ENCODE data around the gene FRS3.

The FRS3 gene

GRCh38 chr6:41759905-41760579 lies 19.7 kb downstream of the FRS3 start:
- no peak for DNase-seq (ENCODE audit: low read depth, low spot score)
- no peak overlapping the region for H3K4me3 ChIP-seq (ENCODE audit: low read depth, low read length)
- TF ChIP-seq, protein P1, sequence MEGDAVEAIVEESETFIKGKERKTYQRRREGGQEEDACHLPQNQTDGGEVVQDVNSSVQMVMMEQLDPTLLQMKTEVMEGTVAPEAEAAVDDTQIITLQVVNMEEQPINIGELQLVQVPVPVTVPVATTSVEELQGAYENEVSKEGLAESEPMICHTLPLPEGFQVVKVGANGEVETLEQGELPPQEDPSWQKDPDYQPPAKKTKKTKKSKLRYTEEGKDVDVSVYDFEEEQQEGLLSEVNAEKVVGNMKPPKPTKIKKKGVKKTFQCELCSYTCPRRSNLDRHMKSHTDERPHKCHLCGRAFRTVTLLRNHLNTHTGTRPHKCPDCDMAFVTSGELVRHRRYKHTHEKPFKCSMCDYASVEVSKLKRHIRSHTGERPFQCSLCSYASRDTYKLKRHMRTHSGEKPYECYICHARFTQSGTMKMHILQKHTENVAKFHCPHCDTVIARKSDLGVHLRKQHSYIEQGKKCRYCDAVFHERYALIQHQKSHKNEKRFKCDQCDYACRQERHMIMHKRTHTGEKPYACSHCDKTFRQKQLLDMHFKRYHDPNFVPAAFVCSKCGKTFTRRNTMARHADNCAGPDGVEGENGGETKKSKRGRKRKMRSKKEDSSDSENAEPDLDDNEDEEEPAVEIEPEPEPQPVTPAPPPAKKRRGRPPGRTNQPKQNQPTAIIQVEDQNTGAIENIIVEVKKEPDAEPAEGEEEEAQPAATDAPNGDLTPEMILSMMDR (IDR thresholded peaks at IDR 0.05; ENCODE audit: low read depth, low read length), result no peak
- in situ Hi-C loops (cut with HindIII; ENCODE audit: low sequenced_read_pairs), result no loop called here

DNA sequence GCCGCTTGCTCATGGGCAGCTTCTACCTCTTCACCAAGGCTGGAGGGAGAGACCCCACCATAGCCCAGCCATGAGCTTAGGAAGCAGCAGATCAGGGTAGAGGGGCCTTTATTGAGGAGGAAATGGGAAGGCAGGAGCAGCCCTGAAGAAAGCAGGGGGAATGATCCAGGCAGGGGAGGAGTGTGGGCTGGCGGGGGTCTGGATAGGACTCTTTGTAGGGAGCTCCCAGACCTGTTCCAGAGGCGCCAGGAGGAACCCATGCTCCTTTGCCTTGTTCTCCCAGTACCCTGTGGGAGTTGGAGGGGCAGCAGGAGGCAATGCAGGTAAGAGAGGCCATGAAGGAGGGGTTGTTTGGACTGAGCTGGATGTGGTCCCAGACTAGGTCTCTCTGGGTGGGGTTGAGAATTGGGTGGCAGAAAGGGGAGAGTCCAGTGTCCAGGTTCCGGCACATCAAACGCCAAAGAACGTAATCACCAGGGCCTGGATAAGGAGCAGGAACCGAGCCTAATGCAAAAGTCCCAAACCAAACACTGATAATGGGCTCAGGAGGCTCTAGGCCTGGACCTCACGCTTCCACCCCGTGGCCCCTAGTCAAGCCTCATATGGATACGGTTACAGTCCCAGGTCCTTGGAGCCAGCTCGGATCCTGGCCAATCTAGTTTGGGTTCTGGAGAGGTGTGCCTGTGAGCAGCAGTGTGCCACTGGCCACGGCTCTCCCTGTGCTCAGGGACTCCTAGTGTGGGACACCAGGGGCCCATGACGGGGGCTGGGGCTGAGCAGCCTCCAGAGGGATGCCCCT lies 20.4 kb downstream of the FRS3 start:
- in situ Hi-C loops (cut with HindIII; ENCODE audit: low sequenced_read_pairs), result no loop called here
- no peak for DNase-seq (ENCODE audit: low read depth, low spot score)
- no peak overlapping the region for H3K4me3 ChIP-seq (ENCODE audit: low read depth, low read length)
- TF ChIP-seq, protein P1 (IDR thresholded peaks at IDR 0.05; ENCODE audit: low read depth, low read length), result no peak

DNA sequence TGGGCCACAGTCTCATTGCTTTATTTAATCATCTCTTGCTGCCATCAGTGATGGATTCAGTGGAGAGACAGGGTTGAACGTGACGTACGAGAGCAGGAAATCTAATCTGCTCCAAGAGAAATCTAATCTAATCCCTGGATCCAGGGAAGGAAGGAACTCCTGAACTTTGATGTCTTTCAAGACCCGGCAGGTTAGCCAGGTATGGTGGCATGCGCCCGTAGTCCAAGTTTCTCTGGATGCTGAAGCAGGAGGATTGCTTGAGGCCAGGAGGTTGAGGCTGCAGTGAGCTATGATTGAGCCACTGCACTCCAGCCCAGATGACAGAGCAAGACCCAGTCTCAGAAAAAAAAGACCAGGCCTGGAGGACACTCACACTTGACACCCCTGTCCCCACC lies 21.1 kb downstream of the FRS3 start:
- H3K4me3 ChIP-seq (ENCODE audit: low read depth, low read length), result no peak overlapping the region
- in situ Hi-C loops (cut with HindIII; ENCODE audit: low sequenced_read_pairs), result no loop called here
- TF ChIP-seq, protein P1 (IDR thresholded peaks at IDR 0.05; ENCODE audit: low read depth, low read length), result no peak
- DNase-seq (ENCODE audit: low read depth, low spot score), result no peak

GRCh38 chr6:41757931-41758640 lies 21.6 kb downstream of the FRS3 start:
- TF ChIP-seq, protein P1 (IDR thresholded peaks at IDR 0.05; ENCODE audit: low read depth, low read length), result no peak
- no peak overlapping the region for H3K4me3 ChIP-seq (ENCODE audit: low read depth, low read length)
- in situ Hi-C loops (cut with HindIII; ENCODE audit: low sequenced_read_pairs), result no loop called here
- DNase-seq (ENCODE audit: low read depth, low spot score), result no peak

DNA sequence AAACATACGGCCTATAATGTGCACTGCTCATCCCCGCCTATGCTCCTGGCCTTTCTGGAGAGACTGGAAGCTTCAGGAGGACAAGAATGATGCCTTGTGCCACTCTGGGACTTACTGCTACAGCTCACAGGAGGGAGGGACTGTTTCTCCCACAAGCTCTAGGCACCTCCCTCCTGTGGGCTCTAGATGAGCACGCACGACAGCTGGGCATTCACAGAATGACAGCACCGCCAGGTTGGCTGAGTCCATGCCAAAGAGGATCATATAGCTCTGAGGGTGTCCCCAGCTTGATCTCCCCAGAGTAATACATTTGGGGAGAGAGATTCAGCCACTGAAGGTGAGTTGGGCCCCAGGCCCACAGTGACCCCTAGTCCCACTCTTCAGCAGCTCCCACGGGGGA lies 22.4 kb downstream of the FRS3 start:
- TF ChIP-seq, protein P1 (IDR thresholded peaks at IDR 0.05; ENCODE audit: low read depth, low read length), result no peak
- no peak overlapping the region for H3K4me3 ChIP-seq (ENCODE audit: low read depth, low read length)
- DNase-seq (ENCODE audit: low read depth, low spot score), result no peak
- in situ Hi-C loops (cut with HindIII; ENCODE audit: low sequenced_read_pairs), result no loop called here

GRCh38 chr6:41756354-41756753 lies 23.3 kb downstream of the FRS3 start:
- H3K4me3 ChIP-seq (ENCODE audit: low read depth, low read length), result no peak overlapping the region
- in situ Hi-C loops (cut with HindIII; ENCODE audit: low sequenced_read_pairs), result no loop called here
- no peak for DNase-seq (ENCODE audit: low read depth, low spot score)
- TF ChIP-seq, protein P1 (IDR thresholded peaks at IDR 0.05; ENCODE audit: low read depth, low read length), result no peak
